MCF 10A (cell line): ENCODE measurements around the gene STRIT1. TPM values are rescaled to one million over a fixed set of nuclear protein-coding genes. Genes with fewer than 3 reads are reported as not detected.

Experiments
- BruUV-seq: library from RNA; stranded (reverse); fragments of 400-500 nt; replicated peaks from 2 replicates; lab custom pipeline; 2021; lab: Mats Ljungman, UMichigan
- CTCF ChIA-PET: fragments of 300-600 bp; sonication (Branson Sonifier 250); formaldehyde crosslinking; extraction: SDS; loops from one replicate; lab custom pipeline; 2021; ENCODE audit warnings: antibody characterized with exemption, inconsistent platforms; lab: Yijun Ruan, JAX
- POLR2A ChIA-PET: fragments of 300-600, 350-650 bp; sonication (Branson Sonifier 250); formaldehyde crosslinking; extraction: SDS; loops from one replicate; lab custom pipeline; 2020; ENCODE audit warnings: antibody characterized with exemption, inconsistent platforms; lab: Yijun Ruan, JAX
- DNase-seq: peaks from one replicate; pipeline ENCODE4 v3.0.0-alpha.2; 2018; ENCODE audit not compliant: unreplicated experiment
- H3K27ac Mint-ChIP-seq: one replicate; pipeline ENCODE4 v1.8.0; 2022; ENCODE audit warnings: mild to moderate bottlenecking, low read depth, mixed read lengths; ENCODE audit not compliant: unreplicated experiment
- H3K27me3 Mint-ChIP-seq: one replicate; pipeline ENCODE4 v1.8.0; 2022; ENCODE audit warnings: mixed read lengths; ENCODE audit not compliant: insufficient read depth, unreplicated experiment
- H3K36me3 Mint-ChIP-seq: one replicate; pipeline ENCODE4 v1.8.0; 2022; ENCODE audit warnings: mild to moderate bottlenecking, moderate library complexity, mixed read lengths; ENCODE audit not compliant: insufficient read depth, unreplicated experiment
- H3K4me1 Mint-ChIP-seq: one replicate; pipeline ENCODE4 v1.8.0; 2022; ENCODE audit warnings: mixed read lengths; ENCODE audit not compliant: insufficient read depth, unreplicated experiment
- H3K4me3 Mint-ChIP-seq: one replicate; pipeline ENCODE4 v1.8.0; 2022; ENCODE audit warnings: mild to moderate bottlenecking, moderate library complexity, mixed read lengths; ENCODE audit not compliant: unreplicated experiment
- H3K9me3 Mint-ChIP-seq: one replicate; pipeline ENCODE4 v1.8.0; 2022; ENCODE audit warnings: mixed read lengths; ENCODE audit not compliant: unreplicated experiment
- CTCF ChIP-seq: fragments of 200-600 bp; IDR thresholded peaks from one replicate; pipeline ENCODE4 v1.8.0; 2022; ENCODE audit warnings: antibody characterized with exemption, mild to moderate bottlenecking; ENCODE audit not compliant: unreplicated experiment
- intact Hi-C: fragments of 100-400 bp; cut with micrococcal nuclease; formaldehyde crosslinking; loops from 2 replicates; pipeline ENCODE4 v1.14.1; 2022
- total RNA-seq: library from RNA; stranded (reverse); gene quantifications from 2 replicates; pipeline ENCODE4 v1.2.3, GENCODE V29; 2022

Gene STRIT1
- total RNA-seq, 1 experiment from 2014 or later = not detected

GRCh38 chr3:155286736-155287135 is 6.7 kb downstream of the STRIT1 start:
- no peak for DNase-seq

GRCh38 chr3:155285936-155286335 is 7.5 kb downstream of the STRIT1 start:
- POLR2A ChIA-PET = no interaction called here
- Mint-ChIP-seq H3K4me3 (no peak overlapping the region), H3K27ac (no peak overlapping the region), H3K36me3 (no peaks in the 10 kb centered on the region), H3K4me1 (no peaks in the 10 kb centered on the region), H3K27me3 (no peaks in the 10 kb centered on the region), H3K9me3 (no peaks in the 10 kb centered on the region)
- no TSS peak for BruUV-seq
- DNase-seq = no peak
- intact Hi-C loops = no loop called here
- CTCF ChIA-PET = no interaction called here
- TF ChIP-seq CTCF = no peak

More at GRCh38 chr3:155286736-155287135, 6.7 kb downstream of the STRIT1 start:
- Mint-ChIP-seq H3K4me1 (no peaks in the 10 kb centered on the region), H3K36me3 (no peaks in the 10 kb centered on the region), H3K9me3 (no peaks in the 10 kb centered on the region), H3K27ac (no peak overlapping the region), H3K4me3 (no peak overlapping the region), H3K27me3 (no peaks in the 10 kb centered on the region)
- intact Hi-C loops = no loop called here
- CTCF ChIA-PET = interaction anchor here (0.6 kb wide), 1 partner anchor 405 kb away, joined by 3 read pairs; no protein-coding TSS in a partner anchor
- no TSS peak for BruUV-seq
- POLR2A ChIA-PET = interaction anchor here (0.6 kb wide), 1 partner anchor 324 kb away, joined by 3 read pairs; no protein-coding TSS in a partner anchor
- no peak for TF ChIP-seq CTCF

- no peak overlapping the region for H3K4me3 Mint-ChIP-seq
- ChIA-PET CTCF (interaction anchor here (1.2 to 1.3 kb wide), 2 partner anchors 11 to 40 kb away, joined by 3 to 4 read pairs; no protein-coding TSS in a partner anchor), POLR2A (interaction anchor here (0.7 kb wide), 1 partner anchor 598 kb away, joined by 3 read pairs; no protein-coding TSS in a partner anchor)
- intact Hi-C loops = no loop called here
- H3K4me1 Mint-ChIP-seq = no peaks in the 10 kb centered on the region
- peaks cover 6% of the 10 kb centered on the region for H3K9me3 Mint-ChIP-seq
- no peak for TF ChIP-seq CTCF
- H3K27ac Mint-ChIP-seq = no peak overlapping the region
- DNase-seq = no peak
- no TSS peak for BruUV-seq
- H3K27me3 Mint-ChIP-seq = no peaks in the 10 kb centered on the region
- H3K36me3 Mint-ChIP-seq = no peaks in the 10 kb centered on the region
These were observed 10.1 kb downstream of the STRIT1 start for GRCh38 chr3:155283092-155284056.

GRCh38 chr3:155282385-155283091 is 10.9 kb downstream of the STRIT1 start:
- DNase-seq = peak; percentile 3
- Mint-ChIP-seq H3K27ac (no peak overlapping the region), H3K36me3 (no peaks in the 10 kb centered on the region), H3K4me3 (no peak overlapping the region), H3K9me3 (peaks cover 6% of the 10 kb centered on the region), H3K27me3 (no peaks in the 10 kb centered on the region), H3K4me1 (no peaks in the 10 kb centered on the region)
- intact Hi-C loops = no loop called here
- POLR2A ChIA-PET = no interaction called here
- TF ChIP-seq CTCF = no peak
- CTCF ChIA-PET = interaction anchor here (1.3 kb wide), 1 partner anchor 41 kb away, joined by 4 read pairs; no protein-coding TSS in a partner anchor
- BruUV-seq = no TSS peak
